Nephron progenitor cell (in vitro differentiated cells): ENCODE data around the gene FLT1.

Experiments
- DNase-seq: peaks from one replicate; pipeline ENCODE4 v3.0.0; 2021
- H3K27ac Mint-ChIP-seq: 2 replicates; pipeline ENCODE4 v1.8.0; 2021; ENCODE audit warnings: mild to moderate bottlenecking, moderate library complexity, mixed read lengths
- H3K27me3 Mint-ChIP-seq: 2 replicates; pipeline ENCODE4 v1.8.0; 2021; ENCODE audit warnings: mild to moderate bottlenecking, low read depth, mixed read lengths; ENCODE audit not compliant: poor library complexity
- H3K36me3 Mint-ChIP-seq: 2 replicates; pipeline ENCODE4 v1.8.0; 2021; ENCODE audit warnings: low read depth, mixed read lengths
- H3K4me1 Mint-ChIP-seq: 2 replicates; pipeline ENCODE4 v1.8.0; 2021; ENCODE audit warnings: mixed read lengths
- H3K4me3 Mint-ChIP-seq: 2 replicates; pipeline ENCODE4 v1.8.0; 2021; ENCODE audit warnings: mild to moderate bottlenecking, moderate library complexity, mixed read lengths
- H3K9me3 Mint-ChIP-seq: 2 replicates; pipeline ENCODE4 v1.8.0; 2021; ENCODE audit warnings: mild to moderate bottlenecking, moderate library complexity, mixed read lengths
- CTCF ChIP-seq: fragments of 200-600 bp; sonication (generic); IDR thresholded peaks from 2 replicates; pipeline ENCODE4 v1.5.0; 2021; ENCODE audit warnings: antibody characterized with exemption

The FLT1 gene

DNA sequence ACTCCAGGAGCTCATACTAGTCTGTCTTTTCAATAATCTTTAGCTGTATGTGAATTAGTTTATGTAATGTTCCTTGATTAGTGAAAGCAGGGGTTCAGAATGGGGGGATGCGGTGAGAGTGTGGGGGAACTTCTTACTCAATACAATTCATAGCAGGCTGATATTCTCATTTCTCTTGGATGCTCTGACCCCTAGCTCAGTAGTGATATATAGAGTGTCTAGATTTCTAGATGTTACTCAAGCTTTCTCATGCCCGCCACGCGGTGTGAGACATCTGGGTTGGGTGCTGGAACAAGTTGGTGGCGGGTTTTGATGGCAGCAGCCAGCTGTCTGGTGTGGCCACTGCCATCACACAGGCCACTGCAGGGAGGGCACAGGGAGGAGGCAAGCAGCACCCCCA, 39.3 kb upstream of the FLT1 start:
- no peak for DNase-seq
- no peaks in the 10 kb centered on the region for H3K4me1 Mint-ChIP-seq
- peaks cover 36% of the 10 kb centered on the region for H3K27me3 Mint-ChIP-seq
- no peak overlapping the region for H3K27ac Mint-ChIP-seq
- peaks cover 9% of the 10 kb centered on the region for H3K9me3 Mint-ChIP-seq
- TF ChIP-seq CTCF = no peak
- no peaks in the 10 kb centered on the region for H3K36me3 Mint-ChIP-seq
- no peak overlapping the region for H3K4me3 Mint-ChIP-seq

GRCh38 chr13:28533441-28534166, 38.7 kb upstream of the FLT1 start:
- TF ChIP-seq CTCF = no peak
- H3K27ac Mint-ChIP-seq = no peak overlapping the region
- peaks cover 9% of the 10 kb centered on the region for H3K9me3 Mint-ChIP-seq
- H3K27me3 Mint-ChIP-seq = peaks cover 42% of the 10 kb centered on the region
- no peaks in the 10 kb centered on the region for H3K36me3 Mint-ChIP-seq
- H3K4me3 Mint-ChIP-seq = peak overlapping the region; percentile 81
- no peak for DNase-seq
- H3K4me1 Mint-ChIP-seq = no peaks in the 10 kb centered on the region

DNA sequence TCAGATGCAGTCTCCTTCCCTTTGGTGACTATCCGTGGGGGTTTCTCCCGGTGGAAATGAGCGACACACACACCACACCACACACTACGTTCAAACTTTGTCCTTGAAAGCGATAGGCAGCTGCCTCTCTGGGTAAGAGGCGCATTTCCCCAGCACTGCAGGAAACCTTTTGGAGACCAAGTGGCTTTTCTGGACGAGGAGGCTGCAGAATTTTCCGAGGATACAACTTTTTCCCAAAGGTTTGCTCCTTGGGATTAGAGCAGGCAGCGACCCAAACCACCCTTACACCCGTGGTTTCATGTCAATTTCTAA, 38.2 kb upstream of the FLT1 start:
- no peaks in the 10 kb centered on the region for H3K36me3 Mint-ChIP-seq
- H3K4me3 Mint-ChIP-seq = peak overlapping the region; percentile 81
- H3K27ac Mint-ChIP-seq = no peak overlapping the region
- H3K27me3 Mint-ChIP-seq = peaks cover 47% of the 10 kb centered on the region
- no peak for DNase-seq
- no peak for TF ChIP-seq CTCF
- H3K4me1 Mint-ChIP-seq = no peaks in the 10 kb centered on the region
- peaks cover 9% of the 10 kb centered on the region for H3K9me3 Mint-ChIP-seq

- no peaks in the 10 kb centered on the region for H3K36me3 Mint-ChIP-seq
- no peak for TF ChIP-seq CTCF
- peaks cover 51% of the 10 kb centered on the region for H3K27me3 Mint-ChIP-seq
- peaks cover 3% of the 10 kb centered on the region for H3K4me1 Mint-ChIP-seq
- DNase-seq = peak; percentile 60
- H3K4me3 Mint-ChIP-seq = peak overlapping the region; percentile 81
- no peak overlapping the region for H3K27ac Mint-ChIP-seq
- peaks cover 9% of the 10 kb centered on the region for H3K9me3 Mint-ChIP-seq
Observed at GRCh38 chr13:28532388-28533124, 37.6 kb upstream of the FLT1 start.

- no peaks in the 10 kb centered on the region for H3K36me3 Mint-ChIP-seq
- no peak overlapping the region for H3K27ac Mint-ChIP-seq
- H3K9me3 Mint-ChIP-seq = peaks cover 6% of the 10 kb centered on the region
- H3K27me3 Mint-ChIP-seq = peaks cover 52% of the 10 kb centered on the region
- no peak for DNase-seq
- H3K4me3 Mint-ChIP-seq = no peak overlapping the region
- TF ChIP-seq CTCF = no peak
- peaks cover 6% of the 10 kb centered on the region for H3K4me1 Mint-ChIP-seq
Observed at GRCh38 chr13:28531845-28532387, 37.0 kb upstream of the FLT1 start.
